HFFc6 (cell line): ENCODE measurements around the gene PPP1R2. TPM values are rescaled to one million over a fixed set of nuclear protein-coding genes. Genes with fewer than 3 reads are reported as not detected.

Source experiments
- DNase-seq: peaks from one replicate; pipeline ENCODE4 v3.0.0-alpha.2; 2018
- H3K27ac Mint-ChIP-seq: 2 replicates; pipeline ENCODE4 v1.8.0; 2020; ENCODE audit warnings: mild to moderate bottlenecking, mixed read lengths
- H3K27me3 Mint-ChIP-seq: 2 replicates; pipeline ENCODE4 v1.8.0; 2021; ENCODE audit warnings: mild to moderate bottlenecking, moderate library complexity, mixed read lengths; ENCODE audit not compliant: insufficient read depth
- H3K36me3 Mint-ChIP-seq: 2 replicates; pipeline ENCODE4 v1.8.0; 2021; ENCODE audit warnings: low read depth, mixed read lengths
- H3K4me1 Mint-ChIP-seq: 2 replicates; pipeline ENCODE4 v1.8.0; 2020; ENCODE audit warnings: low read depth, mixed read lengths
- H3K4me3 Mint-ChIP-seq: 2 replicates; pipeline ENCODE4 v1.8.0; 2020; ENCODE audit warnings: mild to moderate bottlenecking, moderate library complexity, mixed read lengths
- H3K9me3 Mint-ChIP-seq: 2 replicates; pipeline ENCODE4 v1.8.0; 2020; ENCODE audit warnings: mild to moderate bottlenecking, mixed read lengths
- CTCF ChIP-seq: fragments of 200-600 bp; sonication (generic); IDR thresholded peaks from 2 replicates; pipeline ENCODE4 v1.5.0; 2021; ENCODE audit warnings: antibody characterized with exemption, mild to moderate bottlenecking
- total RNA-seq, 6 experiments: library from RNA; stranded (reverse); fragmentation: NEBNext Ultra II Directional; extraction: Animal tissue kit (Norgen Biotek cat#: 25700); gene quantifications; 2 replicates in 1 of 6; 3 replicates in 5 of 6; pipeline ENCODE4 v1.2.3, GENCODE V29; 2021

PPP1R2 gene
- total RNA-seq, 6 experiments from 2014 or later, result 39.7 to 44.0 (median 42.0) TPM

DNA sequence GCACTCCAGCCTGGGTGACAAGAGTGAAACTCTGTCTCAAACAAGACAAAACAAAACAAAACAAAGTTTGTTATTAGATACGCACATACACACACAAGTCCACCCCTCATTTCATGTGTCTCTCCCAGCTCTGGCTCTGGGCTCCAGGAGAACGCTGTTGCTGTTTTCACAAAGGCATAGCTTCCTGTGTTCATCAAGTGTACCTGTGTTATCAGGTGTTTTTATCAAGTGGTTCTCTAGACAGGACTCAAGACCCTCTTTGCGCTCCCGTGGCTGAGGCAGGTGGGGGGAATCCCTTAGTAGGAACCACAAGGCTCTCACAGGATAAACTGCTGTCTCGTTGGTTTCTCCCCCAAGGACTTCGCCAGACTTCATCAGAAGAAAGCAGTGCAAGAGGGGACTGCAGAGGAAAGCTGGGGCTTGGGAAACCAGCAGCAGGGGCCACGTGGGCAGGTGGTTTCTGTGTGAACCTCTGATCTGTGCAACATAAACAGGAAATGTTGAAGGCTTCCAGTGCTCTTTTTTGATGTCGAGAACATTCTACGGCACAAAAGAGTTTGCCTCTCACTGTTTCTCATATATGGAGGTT, 6.9 kb upstream of the PPP1R2 start:
- Mint-ChIP-seq H3K27me3 (peaks cover 24% of the 10 kb centered on the region), H3K4me3 (no peak overlapping the region), H3K36me3 (no peaks in the 10 kb centered on the region), H3K4me1 (peaks cover 27% of the 10 kb centered on the region), H3K9me3 (no peaks in the 10 kb centered on the region), H3K27ac (no peak overlapping the region)
- no peak for DNase-seq
- no peak for TF ChIP-seq CTCF

DNA sequence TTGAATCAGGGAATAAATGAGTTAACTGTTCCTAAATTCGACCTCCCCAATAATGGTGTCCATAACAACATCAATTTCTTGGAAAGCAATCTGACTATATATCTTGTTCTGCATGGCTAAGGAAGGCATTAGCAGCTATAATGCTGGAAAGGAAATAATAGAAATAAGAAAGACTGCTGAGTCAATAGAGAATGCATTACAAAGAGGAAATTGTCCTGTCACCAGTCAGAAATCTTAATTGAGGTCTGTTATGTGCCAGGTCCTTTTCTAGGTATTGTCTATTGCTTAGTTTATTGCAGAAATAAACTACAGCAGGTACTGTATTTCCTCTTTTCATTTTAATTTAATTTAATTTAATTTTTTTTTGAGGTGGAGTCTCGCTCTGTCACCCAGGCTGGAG, 5.9 kb upstream of the PPP1R2 start:
- Mint-ChIP-seq H3K4me3 (no peak overlapping the region), H3K27me3 (peaks cover 20% of the 10 kb centered on the region), H3K4me1 (peaks cover 31% of the 10 kb centered on the region), H3K36me3 (no peaks in the 10 kb centered on the region), H3K9me3 (no peaks in the 10 kb centered on the region), H3K27ac (no peak overlapping the region)
- TF ChIP-seq CTCF, result no peak
- no peak for DNase-seq

DNA sequence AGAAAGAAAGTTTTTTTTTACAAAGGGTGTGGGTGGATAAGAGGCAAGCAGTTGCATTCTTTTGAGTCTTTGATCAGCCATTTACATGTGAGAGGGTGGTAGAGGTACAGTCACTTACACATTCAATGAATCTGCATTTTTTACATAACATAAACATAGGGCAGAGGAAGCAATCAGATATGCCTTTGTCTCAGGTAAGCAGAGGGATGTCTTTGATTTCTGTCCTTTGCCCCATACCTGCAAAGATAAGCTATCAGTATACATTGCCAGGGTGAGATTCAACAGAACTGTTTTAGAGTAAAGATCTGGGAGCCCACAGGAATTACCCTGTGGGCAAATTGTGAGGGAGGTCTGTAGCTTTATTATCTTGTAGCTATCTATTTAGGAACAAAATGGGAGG, 5.4 kb upstream of the PPP1R2 start:
- Mint-ChIP-seq H3K27me3 (peaks cover 21% of the 10 kb centered on the region), H3K9me3 (no peaks in the 10 kb centered on the region), H3K36me3 (no peaks in the 10 kb centered on the region), H3K27ac (no peak overlapping the region), H3K4me1 (peaks cover 33% of the 10 kb centered on the region), H3K4me3 (no peak overlapping the region)
- DNase-seq, result no peak
- no peak for TF ChIP-seq CTCF

DNA sequence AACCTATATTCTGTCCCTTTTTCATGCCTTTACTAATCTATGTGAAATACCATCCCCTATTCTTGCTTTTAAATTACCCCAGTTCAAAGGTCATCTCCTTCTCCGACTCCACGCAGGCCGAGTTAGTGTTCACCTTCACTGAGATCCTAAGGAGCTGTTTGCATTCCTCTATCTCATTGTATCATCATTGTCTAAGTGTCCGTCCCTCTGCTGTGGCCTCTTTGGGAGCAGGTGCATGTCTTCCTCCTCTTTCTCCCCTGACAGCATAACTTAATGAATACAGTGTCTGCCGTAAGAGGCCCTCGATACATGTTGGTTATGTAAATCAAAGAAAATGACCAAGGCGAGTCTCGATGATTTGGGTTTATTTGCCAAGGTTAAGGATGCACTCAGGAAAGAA, 4.9 kb upstream of the PPP1R2 start:
- Mint-ChIP-seq H3K4me3 (no peak overlapping the region), H3K9me3 (no peaks in the 10 kb centered on the region), H3K4me1 (peaks cover 33% of the 10 kb centered on the region), H3K27me3 (peaks cover 16% of the 10 kb centered on the region), H3K27ac (no peak overlapping the region), H3K36me3 (no peaks in the 10 kb centered on the region)
- TF ChIP-seq CTCF, result no peak
- no peak for DNase-seq

- TF ChIP-seq CTCF, result no peak
- Mint-ChIP-seq H3K4me3 (peak overlapping the region; percentile 28; the same call in 1 of the 2 replicates), H3K27ac (no peak overlapping the region; the same call in 1 of the 2 replicates), H3K4me1 (peaks cover 43% of the 10 kb centered on the region), H3K9me3 (no peaks in the 10 kb centered on the region), H3K36me3 (no peaks in the 10 kb centered on the region), H3K27me3 (peaks cover 12% of the 10 kb centered on the region)
- DNase-seq, result peak; percentile 78
Measured at GRCh38 chr3:195546130-195546560, 3.0 kb upstream of the PPP1R2 start.

- no peak for DNase-seq
- TF ChIP-seq CTCF, result no peak
- Mint-ChIP-seq H3K9me3 (no peaks in the 10 kb centered on the region), H3K4me3 (no peak overlapping the region), H3K27me3 (peaks cover 4% of the 10 kb centered on the region), H3K36me3 (no peaks in the 10 kb centered on the region), H3K4me1 (peaks cover 50% of the 10 kb centered on the region), H3K27ac (no peak overlapping the region)
Measured at GRCh38 chr3:195544634-195545033, 1.5 kb upstream of the PPP1R2 start.
